DOHH2 (cell line): ENCODE results near the gene MSMB.

Experiments used
- CTCF ChIP-seq: fragments of 200-600 bp; sonication (generic); IDR thresholded peaks from one replicate; pipeline ENCODE4 v1.5.1; 2014; ENCODE audit warnings: antibody characterized with exemption, mild to moderate bottlenecking, low read depth, low read length; ENCODE audit not compliant: poor library complexity, severe bottlenecking
- EZH2phosphoT487 ChIP-seq: fragments of 200-600 bp; sonication (generic); IDR thresholded peaks from 2 replicates; pipeline ENCODE4 v1.6.1; 2017; ENCODE audit warnings: borderline replicate concordance, mild to moderate bottlenecking, antibody characterized with exemption, low read length, moderate library complexity, mixed read lengths

GRCh38 chr10:46002916-46003693, 43.0 kb downstream of the MSMB start:
- TF ChIP-seq CTCF (no peak), EZH2phosphoT487 (no peak)
